HEK293 (cell line): ENCODE data around the gene SLC22A4.

Experiments
- ATF2 ChIP-seq: fragments of 450-650 bp; formaldehyde crosslinking; IDR thresholded peaks from 2 replicates; pipeline ENCODE4 v1.5.1; 2016; ENCODE audit warnings: missing biosample characterization, missing genetic modification characterization, low read depth
- BCL11A ChIP-seq: fragments of 450-650 bp; formaldehyde crosslinking; IDR thresholded peaks from 2 replicates; pipeline ENCODE4 v1.5.1; 2016; ENCODE audit warnings: low read depth, missing biosample characterization, missing genetic modification characterization
- GLI2 ChIP-seq: fragments of 450-650 bp; formaldehyde crosslinking; IDR thresholded peaks from 2 replicates; pipeline ENCODE4; 2017; ENCODE audit warnings: missing biosample characterization, missing genetic modification characterization, low read depth, borderline replicate concordance
- GLIS1 ChIP-seq: fragments of 450-650 bp; formaldehyde crosslinking; IDR thresholded peaks from 2 replicates; pipeline ENCODE4 v1.5.1; 2016; ENCODE audit warnings: missing biosample characterization, missing genetic modification characterization
- IKZF3 ChIP-seq: fragments of 450-650 bp; IDR thresholded peaks from 2 replicates; pipeline ENCODE4 v1.5.0; 2018; ENCODE audit warnings: missing biosample characterization, mild to moderate bottlenecking, missing genetic modification characterization, moderate library complexity
- OVOL3 ChIP-seq: fragments of 450-650 bp; formaldehyde crosslinking; IDR thresholded peaks from 2 replicates; pipeline ENCODE4 v1.5.1; 2016; ENCODE audit warnings: missing biosample characterization, missing genetic modification characterization
- PRDM4 ChIP-seq: fragments of 450-650 bp; formaldehyde crosslinking; IDR thresholded peaks from 2 replicates; pipeline ENCODE4 v1.5.1; 2017; ENCODE audit warnings: missing biosample characterization, missing genetic modification characterization
- PRDM6 ChIP-seq: fragments of 450-650 bp; formaldehyde crosslinking; IDR thresholded peaks from 2 replicates; pipeline ENCODE4 v1.5.1; 2017; ENCODE audit warnings: missing biosample characterization, missing genetic modification characterization
- TRIM28 ChIP-seq: IDR thresholded peaks from 2 replicates; pipeline ENCODE4 v1.6.1; 2011; ENCODE audit warnings: low read length, control low read depth, borderline replicate concordance
- ZIC2 ChIP-seq: fragments of 450-650 bp; formaldehyde crosslinking; IDR thresholded peaks from 2 replicates; pipeline ENCODE4 v1.5.1; 2016; ENCODE audit warnings: missing biosample characterization, missing genetic modification characterization
- ZNF146 ChIP-seq: fragments of 450-650 bp; formaldehyde crosslinking; IDR thresholded peaks from 2 replicates; pipeline ENCODE4 v1.5.1; 2016; ENCODE audit warnings: missing biosample characterization, missing genetic modification characterization
- ZNF169 ChIP-seq: fragments of 450-650 bp; formaldehyde crosslinking; IDR thresholded peaks from 2 replicates; pipeline ENCODE4 v1.5.1; 2016; ENCODE audit warnings: missing biosample characterization, missing genetic modification characterization
- ZNF174 ChIP-seq: fragments of 450-650 bp; formaldehyde crosslinking; IDR thresholded peaks from 2 replicates; pipeline ENCODE4 v1.5.0; 2017; ENCODE audit warnings: missing biosample characterization, mild to moderate bottlenecking, missing genetic modification characterization
- ZNF19 ChIP-seq: fragments of 450-650 bp; formaldehyde crosslinking; IDR thresholded peaks from 2 replicates; pipeline ENCODE4; 2016; ENCODE audit warnings: missing biosample characterization, missing genetic modification characterization, low read depth
- ZNF2 ChIP-seq: fragments of 450-650 bp; formaldehyde crosslinking; IDR thresholded peaks from 2 replicates; pipeline ENCODE4 v1.5.1; 2016; ENCODE audit warnings: missing biosample characterization, missing genetic modification characterization
- ZNF223 ChIP-seq: fragments of 450-650 bp; formaldehyde crosslinking; IDR thresholded peaks from 2 replicates; pipeline ENCODE4 v1.5.1; 2016; ENCODE audit warnings: missing biosample characterization, missing genetic modification characterization
- ZNF23 ChIP-seq: fragments of 450-650 bp; formaldehyde crosslinking; IDR thresholded peaks from 2 replicates; pipeline ENCODE4 v1.5.1; 2016; ENCODE audit warnings: missing biosample characterization, missing genetic modification characterization, borderline replicate concordance
- ZNF341 ChIP-seq: fragments of 450-650 bp; formaldehyde crosslinking; IDR thresholded peaks from 2 replicates; pipeline ENCODE4; 2016; ENCODE audit warnings: low read depth, missing biosample characterization, missing genetic modification characterization
- ZNF354C ChIP-seq: fragments of 450-650 bp; formaldehyde crosslinking; IDR thresholded peaks from 2 replicates; pipeline ENCODE4 v1.5.1; 2016; ENCODE audit warnings: missing biosample characterization, missing genetic modification characterization, low read depth, borderline replicate concordance
- ZNF404 ChIP-seq: fragments of 450-650 bp; formaldehyde crosslinking; IDR thresholded peaks from 2 replicates; pipeline ENCODE4 v1.5.1; 2017; ENCODE audit warnings: missing biosample characterization, missing genetic modification characterization
- ZNF501 ChIP-seq: fragments of 450-650 bp; formaldehyde crosslinking; IDR thresholded peaks from 2 replicates; pipeline ENCODE4 v1.5.1; 2016; ENCODE audit warnings: missing biosample characterization, missing genetic modification characterization
- ZNF518A ChIP-seq: fragments of 450-650 bp; formaldehyde crosslinking; conservative IDR thresholded peaks from 2 replicates; pipeline ENCODE4 v1.5.1; 2016; ENCODE audit warnings: low read depth, missing biosample characterization, missing genetic modification characterization
- ZNF580 ChIP-seq: fragments of 450-650 bp; formaldehyde crosslinking; IDR thresholded peaks from 2 replicates; pipeline ENCODE4 v1.5.1; 2016; ENCODE audit warnings: missing biosample characterization, missing genetic modification characterization
- ZNF596 ChIP-seq: fragments of 450-650 bp; IDR thresholded peaks from 2 replicates; pipeline ENCODE4 v1.5.0; 2018; ENCODE audit warnings: missing biosample characterization, mild to moderate bottlenecking, missing genetic modification characterization, moderate library complexity
- ZNF610 ChIP-seq: fragments of 450-650 bp; formaldehyde crosslinking; IDR thresholded peaks from 2 replicates; pipeline ENCODE4 v1.5.1; 2016; ENCODE audit warnings: missing biosample characterization, missing genetic modification characterization, borderline replicate concordance
- ZNF645 ChIP-seq: fragments of 450-650 bp; formaldehyde crosslinking; IDR thresholded peaks from 2 replicates; pipeline ENCODE4; 2016; ENCODE audit warnings: missing biosample characterization, missing genetic modification characterization
- ZNF701 ChIP-seq: fragments of 450-650 bp; formaldehyde crosslinking; IDR thresholded peaks from 2 replicates; pipeline ENCODE4 v1.5.1; 2016; ENCODE audit warnings: missing biosample characterization, missing genetic modification characterization
- ZNF791 ChIP-seq: fragments of 450-650 bp; formaldehyde crosslinking; IDR thresholded peaks from 2 replicates; pipeline ENCODE4 v1.5.1; 2016; ENCODE audit warnings: missing biosample characterization, missing genetic modification characterization

The SLC22A4 gene

GRCh38 chr5:132293992-132294727 is at the start of gene SLC22A4 (continued):
- TF ChIP-seq ZNF645 (no peak), ZNF580 (tag by site-specific recombination) (no peak), ZNF341 (tag by site-specific recombination) (peak; percentile 6; the same call in 1 of the 2 replicates), ZNF596 (tag by site-specific recombination) (peak; percentile 84), ZNF174 (tag by site-specific recombination) (no peak), ZNF404 (tag by site-specific recombination) (no peak), ZNF501 (tag by site-specific recombination) (no peak), GLI2 (no peak), ZNF23 (tag by site-specific recombination) (no peak), ZNF354C (tag by site-specific recombination) (no peak), ZNF2 (peak; percentile 7; the same call in 1 of the 2 replicates), ZIC2 (tag by site-specific recombination) (0 out of 2 replicates have a peak, but pooled peaks have one; percentile 7), OVOL3 (tag by site-specific recombination) (no peak), ZNF518A (tag by site-specific recombination) (no peak), ZNF701 (tag by site-specific recombination) (no peak), ZNF791 (no peak), ZNF146 (tag by site-specific recombination) (no peak), PRDM4 (tag by site-specific recombination) (peak; percentile 2; the same call in 1 of the 2 replicates), GLIS1 (tag by site-specific recombination) (peak; percentile 76), ZNF223 (no peak), IKZF3 (tag by site-specific recombination) (peak; percentile 85), TRIM28 (no peak), BCL11A (tag by site-specific recombination) (no peak), PRDM6 (tag by site-specific recombination) (no peak), ATF2 (tag by site-specific recombination) (no peak), ZNF610 (tag by site-specific recombination) (peak; percentile 85; the same call in 1 of the 2 replicates), ZNF169 (tag by site-specific recombination) (no peak), ZNF19 (tag by site-specific recombination) (no peak)
